HG02840 (cell line): ENCODE results near the gene MKI67.
A peak's percentile ranks its signal among the peaks of the same experiment; 100 is the strongest.
"Not testable (repeated sequence)": the region's sequence is repeated elsewhere in the genome, so short reads cannot be mapped to it uniquely, and the experiment has no call there.

ENCODE experiments used
- ATAC-seq: cut with Tn5 transposase; IDR thresholded peaks from one replicate; pipeline ENCODE4 v1.9.1; 2021; ENCODE audit warnings: mild to moderate bottlenecking, moderate library complexity, moderate number of reproducible peaks; ENCODE audit not compliant: unreplicated experiment, low FRiP score

The MKI67 gene

DNA sequence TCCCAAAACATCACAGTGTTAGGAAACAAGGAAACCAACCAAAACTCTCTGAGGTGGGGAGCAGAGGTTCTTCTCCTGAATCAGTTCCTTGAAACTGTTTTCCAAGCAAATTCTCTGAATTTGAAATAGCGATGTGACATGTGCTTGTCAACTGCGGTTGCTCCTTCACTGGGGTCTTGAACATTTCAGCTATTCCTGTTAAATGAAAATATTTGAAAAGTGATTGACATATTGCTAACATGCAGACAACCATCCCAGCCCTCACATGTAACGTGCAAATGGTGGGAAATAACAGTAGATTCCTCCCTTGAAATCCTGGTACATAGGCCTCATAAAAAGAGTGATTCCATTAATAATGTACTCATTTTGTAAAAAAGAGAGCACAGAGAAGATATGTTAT is 15.9 kb downstream of the MKI67 start:
- no peak for ATAC-seq

DNA sequence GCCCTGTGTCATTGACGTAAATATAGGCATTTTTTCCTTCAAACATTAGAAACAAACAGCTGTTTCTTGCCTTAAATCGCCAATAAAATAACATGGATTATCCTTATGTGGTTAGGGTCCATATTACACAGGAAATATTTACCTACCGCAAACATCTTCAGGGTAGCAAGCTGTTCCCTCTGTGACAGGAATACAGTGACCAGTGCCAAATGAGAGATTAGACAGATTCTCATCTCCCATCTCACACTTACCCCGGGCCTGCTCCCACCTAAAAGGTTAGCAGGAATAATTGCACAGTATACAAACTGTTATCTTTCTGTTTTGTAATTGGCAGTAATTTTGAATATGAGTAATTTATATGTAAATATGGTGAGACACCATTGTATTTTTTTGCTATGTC is 16.5 kb downstream of the MKI67 start:
- ATAC-seq = no peak

DNA sequence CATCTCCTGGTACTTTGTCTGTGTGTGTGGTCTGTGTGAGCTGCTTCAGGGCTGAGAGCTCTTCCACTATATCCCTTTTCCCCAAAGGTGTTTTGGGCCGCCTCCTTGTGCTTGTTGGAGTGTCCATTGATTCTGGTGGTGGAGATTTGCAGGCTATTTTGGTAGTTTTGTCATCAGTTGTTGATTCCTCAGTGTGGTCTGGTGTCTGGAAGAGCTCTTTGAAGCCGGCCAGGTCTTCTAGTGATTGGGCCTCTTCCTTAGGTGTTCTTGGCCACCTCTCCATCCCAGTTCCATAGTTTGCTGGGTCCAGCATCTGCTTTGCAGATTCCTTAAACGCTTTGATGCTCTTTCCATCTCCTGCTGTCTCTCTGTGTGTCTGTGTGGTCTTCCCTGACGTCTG is 20.8 kb downstream of the MKI67 start:
- no peak for ATAC-seq

DNA sequence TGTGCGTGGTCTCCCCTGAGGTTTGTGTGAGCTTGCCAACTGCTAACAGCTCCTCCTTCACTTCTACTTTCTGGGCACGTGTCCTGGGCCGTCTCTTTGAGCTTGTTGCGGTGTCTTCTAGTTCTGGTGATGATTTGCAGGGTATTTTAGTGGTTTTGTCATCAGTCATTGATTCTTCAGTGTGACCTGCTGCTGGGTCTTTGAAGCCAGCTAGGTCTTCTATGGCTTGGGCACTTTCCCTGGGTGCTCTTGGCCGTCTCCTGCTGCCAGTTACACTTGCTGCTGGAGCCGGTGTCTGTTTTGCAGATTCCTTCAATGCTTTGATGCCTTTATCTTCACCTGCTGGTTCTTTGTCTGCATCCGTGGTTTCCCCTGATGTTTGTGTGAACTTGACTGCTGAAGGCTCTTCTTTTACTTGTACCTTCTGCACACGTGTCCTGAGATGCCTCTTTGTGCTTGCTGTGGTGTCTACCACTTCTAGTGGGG is 23.0 kb downstream of the MKI67 start:
- no peak for ATAC-seq

DNA sequence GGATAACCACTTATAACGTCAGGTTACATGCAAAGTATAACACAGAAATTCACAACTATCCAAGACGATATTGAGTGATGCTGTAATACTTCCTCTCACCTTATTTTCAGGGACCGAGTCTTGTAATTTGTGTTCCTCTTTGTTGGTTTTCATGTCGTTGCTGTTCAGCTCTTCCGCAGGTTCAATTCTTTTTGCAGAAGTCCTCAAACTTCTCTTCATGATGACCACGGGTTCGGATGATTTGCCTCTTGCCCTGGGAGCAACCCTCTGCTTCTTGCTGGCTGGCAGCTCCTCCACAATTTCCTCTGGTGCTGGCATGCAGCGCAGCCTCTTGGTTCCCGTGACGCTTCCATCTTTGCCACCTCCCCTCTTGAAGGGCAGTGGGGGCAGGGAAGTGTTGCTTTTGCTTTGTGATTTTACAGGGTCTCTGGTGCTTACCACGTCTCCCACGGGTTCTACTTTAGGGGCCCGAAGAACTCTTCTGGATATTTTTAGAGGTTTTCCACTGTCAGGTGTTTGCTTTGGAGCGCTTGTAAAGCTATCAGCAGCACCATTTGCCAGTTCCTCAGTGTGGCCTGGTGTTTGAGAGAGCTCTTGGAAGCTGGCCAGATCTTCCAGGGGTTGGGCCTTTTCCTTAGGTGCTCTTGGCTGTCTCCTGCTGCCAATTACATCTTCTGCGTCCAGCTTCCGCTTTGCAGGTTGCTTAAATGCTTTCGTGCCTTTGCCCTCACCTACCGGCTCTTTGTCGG is 23.6 kb downstream of the MKI67 start:
- ATAC-seq = no peak

DNA sequence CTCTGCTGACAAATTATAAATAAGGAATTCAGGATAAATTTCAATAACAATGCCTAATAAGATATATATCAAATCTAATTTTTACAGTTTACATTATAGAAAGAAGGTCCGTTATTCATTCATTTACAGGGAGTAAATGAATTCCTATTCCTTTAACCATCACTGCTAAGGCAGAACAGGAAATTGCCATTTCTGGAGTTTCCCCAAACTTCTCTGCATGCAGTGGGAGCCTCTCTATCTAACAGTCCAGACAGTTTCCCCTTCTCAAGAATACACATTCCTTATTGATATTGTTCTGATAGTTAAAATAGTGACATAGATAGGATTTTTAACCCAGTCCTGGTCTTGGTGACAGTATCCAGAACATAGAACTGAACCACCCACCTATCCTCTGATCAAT is 24.3 kb downstream of the MKI67 start:
- no peak for ATAC-seq

DNA sequence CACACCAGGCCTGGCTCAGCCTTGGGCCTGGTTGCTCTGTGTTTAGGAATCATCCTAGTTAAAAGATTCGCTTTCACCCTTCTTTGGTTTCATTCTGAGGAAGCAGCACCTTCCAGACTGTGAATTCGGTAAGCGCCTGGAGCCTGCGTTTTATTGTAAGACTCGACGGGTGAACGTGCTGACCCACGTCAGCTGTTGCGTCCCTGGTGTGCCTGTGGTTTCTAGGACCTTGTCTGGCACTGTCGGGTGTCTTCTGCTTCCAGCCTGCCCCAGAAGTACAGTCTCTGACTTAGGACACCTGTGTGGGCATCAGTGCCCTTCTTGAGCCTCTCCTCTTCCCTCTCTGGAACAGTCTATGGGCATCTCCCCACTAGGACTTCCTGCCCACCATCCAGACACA is 26.3 kb downstream of the MKI67 start:
- no peak for ATAC-seq

DNA sequence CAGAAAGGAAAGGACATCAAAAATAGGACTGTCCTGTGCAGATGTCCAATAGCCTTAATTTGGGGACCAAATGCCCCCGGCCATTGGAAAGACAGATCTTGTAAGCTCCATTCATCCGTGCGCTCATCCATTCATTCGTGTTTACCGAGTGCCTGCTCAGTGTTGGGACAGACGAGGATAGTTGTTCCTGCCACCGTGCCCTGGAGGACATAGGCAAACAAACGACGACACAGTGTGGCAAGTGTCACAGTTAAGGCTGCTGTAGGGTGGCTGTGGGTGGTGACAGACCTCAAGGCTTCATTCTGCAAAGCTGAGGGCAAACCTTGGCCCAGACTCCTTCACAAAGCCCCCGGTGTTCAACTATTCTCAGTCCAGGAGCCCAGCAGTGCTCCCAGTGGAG is 27.6 kb downstream of the MKI67 start:
- no peak for ATAC-seq

DNA sequence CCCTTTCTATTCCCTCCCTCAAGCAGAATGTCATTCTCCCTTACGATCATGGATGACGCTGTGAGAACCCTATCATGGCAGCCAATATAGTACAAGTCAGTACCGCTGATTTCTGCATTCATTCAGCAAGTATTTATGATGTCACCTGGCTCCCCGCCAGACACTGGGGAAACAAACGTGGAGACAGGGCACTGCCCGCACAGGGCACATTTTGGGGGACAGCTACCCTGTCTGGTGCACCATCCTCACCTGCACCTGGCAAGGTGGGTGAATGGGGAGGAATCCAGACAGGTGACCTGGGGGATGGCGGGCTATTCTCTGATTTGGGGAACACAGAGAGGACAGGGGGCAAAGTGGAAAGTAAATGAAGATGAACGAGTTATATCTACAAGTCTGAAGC is 28.4 kb downstream of the MKI67 start:
- ATAC-seq = no peak

DNA sequence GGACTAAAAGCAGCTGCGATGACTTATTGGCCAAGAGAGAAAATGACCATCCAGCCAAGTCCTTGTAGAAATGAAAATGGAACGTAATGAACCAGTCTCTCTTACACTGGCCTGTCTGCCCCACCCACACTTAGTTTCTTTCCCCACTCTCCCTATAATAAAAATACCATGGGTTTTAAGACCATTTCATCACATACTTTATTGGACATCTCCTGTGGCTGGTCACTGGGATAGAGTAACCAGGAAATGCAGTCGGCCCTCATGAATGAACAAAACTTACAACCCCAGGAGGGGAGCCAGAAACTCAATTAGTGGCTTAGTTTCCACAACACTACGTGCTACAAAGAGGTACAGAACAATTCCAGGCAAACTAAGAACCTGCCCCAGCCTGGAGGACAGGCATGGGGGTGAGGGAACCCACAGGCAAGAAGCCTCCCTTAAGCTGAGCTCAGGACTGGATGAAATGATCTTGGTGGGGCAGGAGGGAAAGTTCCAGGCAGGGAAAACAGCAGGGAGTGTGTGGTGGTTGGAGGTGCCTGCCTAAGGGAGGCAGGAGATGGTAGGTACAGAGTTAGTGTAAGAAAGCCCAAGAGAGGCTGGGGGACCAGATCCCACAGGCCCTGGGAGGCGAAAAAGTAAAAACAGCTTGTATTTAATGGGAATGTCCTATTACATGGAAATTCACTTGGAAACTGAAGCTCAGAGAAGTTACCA is 29.6 kb downstream of the MKI67 start:
- no peak for ATAC-seq

DNA sequence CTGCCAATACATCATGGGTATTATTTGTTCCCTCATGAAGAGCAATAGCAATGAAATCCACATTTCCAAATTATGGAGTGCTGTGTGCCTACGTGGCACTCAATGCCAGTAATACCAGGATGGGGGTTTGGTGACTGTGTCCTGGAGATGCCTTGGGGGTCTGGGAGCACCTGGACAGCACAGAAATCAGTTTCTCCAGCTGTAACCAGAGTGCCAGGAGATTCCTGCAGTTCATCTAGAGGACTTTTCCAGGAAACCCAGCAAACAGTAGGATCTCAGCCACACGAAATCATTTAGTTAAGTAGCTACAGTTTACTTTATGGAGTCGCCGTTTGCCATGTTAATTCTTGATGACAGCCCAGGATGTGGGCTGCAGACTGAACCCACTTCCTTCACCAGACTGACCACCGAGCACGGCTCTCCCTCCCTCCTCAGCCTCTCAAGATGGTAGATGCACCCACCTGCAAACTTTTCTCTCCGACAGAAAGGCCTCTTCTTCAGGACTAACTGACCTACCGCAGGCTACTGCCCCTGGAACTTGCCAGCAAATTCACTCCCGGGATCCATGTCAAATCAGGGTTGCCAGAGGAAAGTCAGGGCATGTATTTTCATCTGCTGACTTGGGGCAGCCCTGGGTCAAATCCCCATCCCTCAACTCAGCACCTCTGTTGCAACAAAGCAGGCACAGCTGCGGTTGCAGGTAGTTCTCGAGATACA is 30.3 kb downstream of the MKI67 start:
- no peak for ATAC-seq

DNA sequence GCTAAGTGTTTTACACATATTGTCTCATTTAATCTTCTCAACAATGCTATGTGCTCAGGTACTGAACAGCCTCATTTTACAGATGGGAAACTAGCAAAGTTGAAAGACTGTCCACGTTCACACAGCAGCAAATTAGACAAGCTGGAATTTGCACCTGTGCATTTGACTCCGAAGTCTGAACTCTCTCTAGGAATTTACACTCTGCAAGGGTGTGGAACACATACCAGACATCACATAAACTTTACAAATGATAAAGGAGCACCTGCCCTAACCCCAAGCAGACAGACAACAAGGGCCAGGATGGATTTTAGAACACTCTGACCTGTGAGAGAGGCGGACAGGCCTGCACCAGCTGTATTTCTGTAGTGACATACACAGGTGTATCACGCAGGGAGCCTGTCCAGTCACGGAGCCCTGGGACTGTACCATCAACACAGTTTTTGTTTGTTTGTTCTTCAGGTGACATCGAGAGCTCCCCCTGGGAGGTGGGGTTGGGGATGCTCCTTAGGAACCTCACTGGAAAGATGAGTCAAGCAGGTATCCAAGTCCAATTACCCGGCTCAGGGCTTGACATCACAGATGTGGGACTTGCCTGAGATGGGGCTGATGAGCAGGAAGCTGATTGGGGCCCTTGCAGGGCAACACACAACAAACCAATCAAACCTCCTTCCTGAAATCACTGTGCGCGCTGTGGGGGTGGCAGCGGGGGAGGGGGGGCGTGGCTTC is 31.0 kb downstream of the MKI67 start:
- peak; percentile 66 for ATAC-seq

DNA sequence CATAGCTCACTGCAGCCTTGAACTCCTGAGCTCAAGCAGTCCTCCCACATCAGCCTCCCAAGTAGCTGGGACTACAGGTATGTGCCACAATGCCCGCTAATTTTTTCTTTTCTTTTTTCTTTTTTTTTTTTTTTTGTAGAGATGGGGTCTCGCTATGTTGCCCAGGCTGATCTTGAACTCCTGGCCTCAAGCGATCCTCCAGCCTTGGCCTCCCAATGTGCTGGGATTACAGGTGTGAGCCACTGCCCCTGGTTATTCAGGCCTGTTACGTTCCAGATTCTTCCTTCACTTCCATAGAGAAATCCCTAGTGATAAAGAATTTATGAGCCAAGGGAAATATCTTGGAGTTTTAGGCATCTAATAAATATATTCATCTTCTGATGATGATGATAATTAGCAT is 31.6 kb downstream of the MKI67 start:
- ATAC-seq = not testable (repeated sequence)

DNA sequence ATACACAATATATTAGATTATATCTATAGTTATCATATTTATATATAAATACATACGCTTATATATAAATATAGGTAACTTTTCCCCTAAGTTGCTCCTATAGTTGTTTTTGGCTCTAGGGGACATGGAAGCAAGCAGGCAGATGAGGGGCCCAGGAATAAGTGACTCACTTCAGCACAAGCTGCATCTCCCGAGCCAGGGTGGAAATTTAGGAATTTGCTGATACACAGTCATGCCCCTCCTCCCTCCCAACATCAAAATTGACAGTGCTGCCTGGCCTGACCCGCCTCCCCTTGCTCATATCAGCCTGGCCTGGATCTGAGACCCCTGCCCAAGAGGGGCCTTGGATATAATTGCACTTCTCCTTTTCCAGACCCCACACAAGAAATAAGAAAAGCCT is 33.8 kb downstream of the MKI67 start:
- no peak for ATAC-seq

DNA sequence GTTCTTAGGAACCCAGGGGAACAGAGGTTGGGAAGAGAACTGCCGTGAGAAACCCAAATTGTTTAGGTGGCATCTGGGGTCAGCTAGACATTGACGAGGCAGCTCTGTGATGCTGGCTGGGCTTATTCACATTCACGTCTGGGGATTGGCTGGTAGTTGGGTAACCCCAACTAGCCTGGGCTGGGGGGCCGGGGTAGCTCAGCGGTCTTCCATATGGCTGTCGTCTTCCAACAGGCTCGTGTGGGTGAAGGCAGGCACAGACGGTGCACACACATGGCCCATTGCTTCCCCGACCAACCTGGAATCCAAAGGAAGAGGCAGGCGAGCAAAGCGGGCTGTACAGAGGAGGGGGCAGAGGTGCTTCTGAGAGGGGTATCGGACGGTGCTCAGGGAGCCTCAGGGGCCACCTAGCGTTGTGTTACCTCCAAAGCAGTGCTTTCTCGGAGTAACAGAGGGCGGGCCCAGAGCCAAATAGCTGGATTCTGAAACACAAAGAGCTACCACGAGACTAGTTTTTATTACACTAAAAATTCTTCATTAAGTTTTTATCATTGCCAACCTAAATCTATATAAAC is 34.5 kb downstream of the MKI67 start:
- no peak for ATAC-seq

DNA sequence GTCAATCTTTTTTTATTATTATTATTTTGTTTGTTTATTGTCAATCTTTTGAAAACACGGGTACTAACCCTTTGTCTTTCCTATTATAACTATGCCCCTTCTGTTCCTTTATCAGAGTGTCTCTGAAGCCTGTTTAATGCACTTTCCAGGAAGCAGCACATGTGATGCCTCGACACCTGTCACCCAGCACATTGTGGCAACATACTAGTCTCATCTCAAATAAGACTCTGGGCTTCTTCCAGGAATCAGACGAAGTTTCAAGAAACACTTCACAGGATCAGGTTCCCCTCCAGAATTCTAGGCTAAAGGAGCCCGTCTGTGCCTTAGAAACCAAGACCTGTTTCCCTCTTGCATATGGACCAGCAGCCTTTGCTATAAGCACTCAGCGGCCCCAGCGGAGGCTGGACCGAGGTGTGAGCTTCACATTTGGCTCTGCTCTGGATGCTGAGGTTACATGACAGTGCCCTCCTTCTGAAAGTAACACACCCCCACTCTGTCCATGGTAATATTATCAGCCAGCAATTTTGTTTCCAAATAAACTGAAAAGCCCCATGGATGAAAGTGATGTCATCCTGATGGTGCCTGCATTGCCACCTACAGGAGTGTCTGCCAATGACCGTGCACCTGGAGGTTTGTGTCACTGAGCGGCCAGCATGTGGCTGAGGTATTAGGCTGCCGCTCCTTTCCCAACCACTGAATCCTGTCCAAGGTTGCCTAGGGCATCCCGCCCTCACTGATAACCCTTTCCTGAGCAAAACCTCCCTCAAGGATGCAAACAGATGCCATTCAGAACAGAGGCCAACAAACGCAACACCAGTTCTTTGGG is 38.1 kb downstream of the MKI67 start:
- no peak for ATAC-seq

DNA sequence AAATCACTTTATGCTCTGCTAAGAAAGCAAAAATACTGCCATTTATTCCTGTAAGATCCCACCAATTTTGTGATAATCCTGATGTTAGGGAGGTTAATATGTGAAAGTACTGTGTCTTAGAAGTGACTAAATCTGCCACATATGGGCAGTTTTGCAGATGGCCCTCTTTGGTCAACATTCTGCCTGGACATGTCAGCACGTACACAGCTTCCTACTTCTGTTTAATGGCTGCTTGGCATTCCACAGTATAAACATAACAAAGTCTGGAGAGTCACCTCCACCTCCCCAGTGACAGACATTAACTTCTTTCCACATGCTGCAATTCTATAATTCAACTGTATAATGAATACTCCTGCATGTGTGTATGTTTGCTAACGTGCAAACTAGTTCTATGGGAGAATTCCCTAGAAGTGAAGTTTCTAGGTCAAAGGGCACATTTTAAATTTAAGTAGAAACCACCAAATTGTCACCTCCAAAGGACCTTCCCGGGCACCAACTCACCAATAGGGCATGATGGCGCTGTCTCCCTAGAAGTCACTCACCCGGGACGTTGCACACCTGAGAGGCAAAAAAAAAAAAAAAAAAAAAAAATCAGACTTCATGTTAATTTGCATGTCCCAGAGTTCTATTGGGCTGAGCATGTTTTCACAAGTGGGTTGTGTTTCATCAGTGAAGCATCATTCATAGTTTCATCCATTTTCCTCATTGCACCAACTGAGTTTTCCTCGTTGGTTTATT is 38.9 kb downstream of the MKI67 start:
- no peak for ATAC-seq

DNA sequence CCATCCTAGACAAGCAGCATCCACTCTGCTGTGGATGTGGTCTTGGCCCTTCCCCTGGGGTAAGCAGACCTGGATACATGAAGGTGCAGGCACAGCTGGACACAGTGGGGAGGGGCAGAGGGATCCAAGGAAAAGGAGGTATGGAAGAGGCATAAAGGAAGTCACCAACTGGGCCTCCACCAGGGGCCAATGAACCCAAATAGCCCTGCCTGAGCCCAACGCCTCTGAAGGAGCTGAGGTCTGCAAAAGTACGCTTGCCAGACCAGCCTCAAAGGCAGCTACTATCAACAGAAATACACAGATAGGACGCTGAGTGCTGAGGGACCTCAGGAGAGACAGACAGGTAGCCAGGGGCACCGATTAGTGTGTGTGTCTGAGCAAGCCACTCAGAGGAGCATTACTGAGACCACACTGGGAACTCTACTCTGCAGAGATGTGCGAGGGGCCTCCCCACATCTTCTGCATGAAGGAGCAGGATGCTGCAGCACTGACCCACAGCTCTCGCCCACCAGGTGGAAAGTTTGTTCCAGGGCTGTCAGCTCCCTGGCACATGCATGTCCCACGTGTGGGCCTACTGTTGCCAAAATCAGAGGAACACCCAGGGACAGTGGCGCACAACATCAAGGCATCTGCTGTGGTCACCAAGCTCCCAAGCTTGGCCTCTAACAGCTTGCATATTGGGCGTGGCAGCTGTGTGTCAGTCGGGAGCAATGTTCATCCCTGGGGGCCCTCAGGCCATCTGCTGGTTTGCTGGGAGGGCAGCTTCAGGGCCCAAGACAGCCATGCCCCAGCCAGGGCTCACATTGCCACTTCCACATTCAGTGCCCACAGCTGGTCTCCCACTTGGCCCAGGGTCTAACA is 40.0 kb downstream of the MKI67 start:
- ATAC-seq = no peak
